H1 (cell line): ENCODE measurements around the gene RPL36AL. TPM values are rescaled to one million over a fixed set of nuclear protein-coding genes. Genes with fewer than 3 reads are reported as not detected.

Experiments used
- ATF2 ChIP-seq: IDR thresholded peaks from 2 replicates; pipeline ENCODE4 v1.6.1; 2012; ENCODE audit warnings: low read length, inconsistent platforms
- MAFK ChIP-seq: IDR thresholded peaks from 2 replicates; pipeline ENCODE4 v1.6.1; 2012; ENCODE audit warnings: low read depth, mild to moderate bottlenecking, improper control_type of control experiment, low read length
- PHF8 ChIP-seq: fragments of 200-600 bp; sonication (generic); conservative IDR thresholded peaks from 2 replicates; pipeline ENCODE4 v1.7.1; 2012; ENCODE audit warnings: low read depth, mild to moderate bottlenecking, inconsistent platforms, low read length, moderate library complexity
- RNF2 ChIP-seq: fragments of 200-900, 300-1000 bp; sonication (generic); IDR thresholded peaks from 2 replicates; pipeline ENCODE4 v1.7.1; 2016; ENCODE audit warnings: borderline replicate concordance, low read depth, mild to moderate bottlenecking, antibody characterized with exemption, low read length; ENCODE audit not compliant: poor library complexity, severe bottlenecking; ENCODE audit errors: missing control alignments
- SAP30 ChIP-seq: fragments of 300-600 bp; sonication (generic); IDR thresholded peaks from 2 replicates; pipeline ENCODE4 v1.7.1; 2012; ENCODE audit warnings: low read length, moderate library complexity, mild to moderate bottlenecking, inconsistent platforms; ENCODE audit not compliant: insufficient read depth, insufficient replicate concordance
- polyA plus RNA-seq, 7 experiments: library from polyadenylated mRNA; depleted of rRNA in 3 of 7; stranded (reverse) in 5 of 7; unstranded in 2 of 7; fragments of >200 nt in 5 of 7; fragments of 200-250 nt in 2 of 7; gene quantifications; 1 replicate in 5 of 7; 2 replicates in 1 of 7; 4 replicates in 1 of 7; pipeline versions ENCODE4 v1.2.1 to v1.2.3, GENCODE V29; 2011 to 2013; ENCODE audit warnings: missing spikeins in 2 of 7, mixed read lengths in 2 of 7
- total RNA-seq: library from RNA; stranded (reverse); fragmentation: NEBNext Ultra II Directional; extraction: Animal tissue kit (Norgen Biotek cat#: 25700); gene quantifications from 2 replicates; pipeline ENCODE4 v1.2.1, GENCODE V29; 2021

RPL36AL gene
- total and polyA plus RNA-seq, 2 of the 8 experiments (the other 6 are each of a cell fraction or from before 2014, with no cell fraction given): 138 to 230 TPM

GRCh38 chr14:49615776-49616175, 4.7 kb downstream of the RPL36AL start (continued):
- no peak for TF ChIP-seq ATF2
- no peak for TF ChIP-seq PHF8
- TF ChIP-seq MAFK: no peak
- no peak for TF ChIP-seq SAP30
- TF ChIP-seq RNF2: no peak
